HepG2 (cell line): Measurements from ENCODE around the gene STX1B. TPM values are rescaled to one million over a fixed set of nuclear protein-coding genes. Genes with fewer than 3 reads are reported as not detected.

Experiments
- ARID4A ChIP-seq: sonication (generic); formaldehyde crosslinking; IDR thresholded peaks from 2 replicates; pipeline ENCODE4 v1.5.0; 2020; ENCODE audit warnings: mild to moderate bottlenecking, missing genetic modification reagents, borderline replicate concordance
- BRD4 ChIP-seq: sonication (generic); formaldehyde crosslinking; IDR thresholded peaks from 2 replicates; pipeline ENCODE4 v1.4.0; 2020; ENCODE audit warnings: missing genetic modification reagents
- FIP1L1 ChIP-seq: fragments of 200-400 bp; formaldehyde crosslinking; IDR thresholded peaks from 2 replicates; pipeline ENCODE4 v1.6.1; 2018; ENCODE audit warnings: low read depth, mild to moderate bottlenecking, low read length, moderate library complexity, borderline replicate concordance; ENCODE audit not compliant: insufficient read depth
- MAFF ChIP-seq: IDR thresholded peaks from 2 replicates; pipeline ENCODE4 v1.6.1; 2011; ENCODE audit warnings: low read depth, low read length, improper control_type of control experiment
- MXD4 ChIP-seq: IDR thresholded peaks from 2 replicates; pipeline ENCODE4 v1.6.1; 2016; ENCODE audit warnings: mild to moderate bottlenecking, missing biosample characterization, missing genetic modification reagents
- MYNN ChIP-seq: sonication (generic); formaldehyde crosslinking; IDR thresholded peaks from 2 replicates; pipeline ENCODE4 v1.4.0; 2020; ENCODE audit warnings: mild to moderate bottlenecking, low read depth, missing genetic modification reagents
- NFKB2 ChIP-seq: sonication (generic); formaldehyde crosslinking; IDR thresholded peaks from 2 replicates; pipeline ENCODE4 v1.4.0; 2020; ENCODE audit warnings: missing genetic modification reagents, borderline replicate concordance
- NR2F1 ChIP-seq, 2 experiments: fragments of 450-650 bp in 1 of 2; formaldehyde crosslinking in 1 of 2; IDR thresholded peaks; 2 replicates each; pipeline versions ENCODE4 v1.5.0 to v1.6.1; 2016 to 2020; ENCODE audit warnings: mild to moderate bottlenecking in 1 of 2, missing compliant biosample characterization in 1 of 2, missing genetic modification reagents in 1 of 2, moderate library complexity in 1 of 2
- PHB2 ChIP-seq: fragments of 450-650 bp; IDR thresholded peaks from 2 replicates; pipeline ENCODE4 v1.6.1; 2018; ENCODE audit not compliant: partially characterized antibody
- POGZ ChIP-seq: sonication (generic); formaldehyde crosslinking; IDR thresholded peaks from 2 replicates; pipeline ENCODE4 v1.4.0; 2020; ENCODE audit warnings: mild to moderate bottlenecking, missing genetic modification reagents
- REPIN1 ChIP-seq: sonication (generic); formaldehyde crosslinking; IDR thresholded peaks from 2 replicates; pipeline ENCODE4 v1.8.0; 2022; ENCODE audit warnings: missing genetic modification reagents, low read depth, mild to moderate bottlenecking, borderline replicate concordance
- SMYD3 ChIP-seq: sonication (generic); formaldehyde crosslinking; IDR thresholded peaks from 2 replicates; pipeline ENCODE4 v1.8.1; 2023; ENCODE audit warnings: mild to moderate bottlenecking, missing genetic modification reagents
- ZBTB34 ChIP-seq: sonication (generic); formaldehyde crosslinking; IDR thresholded peaks from 2 replicates; pipeline ENCODE4 v1.8.0; 2022; ENCODE audit warnings: mild to moderate bottlenecking, missing genetic modification reagents
- ZFX ChIP-seq: sonication (generic); formaldehyde crosslinking; IDR thresholded peaks from 2 replicates; pipeline ENCODE4 v1.4.0; 2020; ENCODE audit warnings: mild to moderate bottlenecking, low read depth, missing genetic modification reagents, moderate library complexity
- ZNF276 ChIP-seq: sonication (generic); formaldehyde crosslinking; IDR thresholded peaks from 2 replicates; pipeline ENCODE4 v1.4.0; 2020; ENCODE audit warnings: mild to moderate bottlenecking, low read depth, missing genetic modification reagents
- ZNF34 ChIP-seq: sonication (generic); formaldehyde crosslinking; IDR thresholded peaks from 2 replicates; pipeline ENCODE4 v1.4.0; 2020; ENCODE audit warnings: mild to moderate bottlenecking, missing genetic modification reagents, borderline replicate concordance
- ZNF460 ChIP-seq: sonication (generic); formaldehyde crosslinking; IDR thresholded peaks from 2 replicates; pipeline ENCODE4 v1.5.1; 2020; ENCODE audit warnings: missing genetic modification reagents, mild to moderate bottlenecking, borderline replicate concordance
- ZNF577 ChIP-seq: sonication (generic); formaldehyde crosslinking; IDR thresholded peaks from 2 replicates; pipeline ENCODE4 v1.4.0; 2020; ENCODE audit warnings: mild to moderate bottlenecking, low read depth, missing genetic modification reagents, borderline replicate concordance
- ZNF724P ChIP-seq: sonication (generic); formaldehyde crosslinking; IDR thresholded peaks from 2 replicates; pipeline ENCODE4 v1.8.0; 2022; ENCODE audit warnings: missing genetic modification reagents, borderline replicate concordance
- ZNF749 ChIP-seq: sonication (generic); formaldehyde crosslinking; IDR thresholded peaks from 2 replicates; pipeline ENCODE4 v1.8.0; 2022; ENCODE audit warnings: mild to moderate bottlenecking, missing genetic modification reagents, moderate library complexity, borderline replicate concordance
- ZSCAN21 ChIP-seq: sonication (generic); formaldehyde crosslinking; IDR thresholded peaks from 2 replicates; pipeline ENCODE4 v1.8.0; 2022; ENCODE audit warnings: mild to moderate bottlenecking, missing genetic modification reagents, moderate library complexity, borderline replicate concordance
- polyA plus RNA-seq, 8 experiments: library from polyadenylated mRNA; depleted of rRNA in 3 of 8; stranded (reverse) in 7 of 8; unstranded in 1 of 8; fragments of >200 nt; fragmentation: Illumina TruSeq in 4 of 8; extraction: Trizol in 4 of 8; gene quantifications; 2 replicates each; pipeline versions ENCODE4 v1.2.1 to v1.2.3, GENCODE V29; 2011 to 2016; ENCODE audit warnings: low read depth in 4 of 8, missing spikeins in 1 of 8, mixed read lengths in 1 of 8; ENCODE audit not compliant: insufficient read depth in 1 of 8
- total RNA-seq, 5 experiments: library from RNA; depleted of rRNA; stranded (reverse); fragments of >200 nt; fragmentation: Illumina TruSeq; extraction: Trizol; gene quantifications; 2 replicates each; pipeline ENCODE4 v1.2.3, GENCODE V29; 2016; ENCODE audit warnings: low read depth in 1 of 5

Gene STX1B
- total and polyA plus RNA-seq, 2 of the 13 experiments (the other 11 are each of a cell fraction or from before 2014, with no cell fraction given), result 2.1 to 3.0 TPM

GRCh38 chr16:30996985-30997724 lies 13.3 kb downstream of the STX1B start (continued):
- TF ChIP-seq ZNF276, result peak; percentile 84; the same call in 1 of the 2 replicates
- no peak for TF ChIP-seq ZNF749 (CRISPR knock-in tag)
- TF ChIP-seq MXD4 (CRISPR knock-in tag), result no peak
- TF ChIP-seq ZSCAN21 (CRISPR knock-in tag), result peak; percentile 81
- 0 out of 2 replicates have a peak, but pooled peaks have one; percentile 43 for TF ChIP-seq ZNF34
- peak; percentile 63; the same call in 1 of the 2 replicates for TF ChIP-seq ZBTB34 (CRISPR knock-in tag)
- no peak; a peak in 1 of 4 replicates for TF ChIP-seq NR2F1 (CRISPR knock-in tag; IDR thresholded peaks at IDR 0.05)
- peak; percentile 21; the same call in 1 of the 2 replicates for TF ChIP-seq BRD4 (CRISPR knock-in tag)
- peak; percentile 57 for TF ChIP-seq REPIN1 (CRISPR knock-in tag)
- 0 out of 2 replicates have a peak, but pooled peaks have one; percentile 55 for TF ChIP-seq SMYD3 (CRISPR knock-in tag)
- peak; percentile 79 for TF ChIP-seq ARID4A
- no peak for TF ChIP-seq MAFF
- 0 out of 2 replicates have a peak, but pooled peaks have one; percentile 43 for TF ChIP-seq FIP1L1
- peak; percentile 69; the same call in 1 of the 2 replicates for TF ChIP-seq MYNN
- TF ChIP-seq PHB2, result no peak
- peak; percentile 55; the same call in 1 of the 2 replicates for TF ChIP-seq NFKB2 (CRISPR knock-in tag)
- no peak for TF ChIP-seq ZNF577 (CRISPR knock-in tag)
- TF ChIP-seq ZNF460 (CRISPR knock-in tag), result peak; percentile 26; the same call in 1 of the 2 replicates
- peak; percentile 89 for TF ChIP-seq ZFX (CRISPR knock-in tag)
- peak; percentile 74; the same call in 1 of the 2 replicates for TF ChIP-seq POGZ (CRISPR knock-in tag)
- TF ChIP-seq ZNF724P (CRISPR knock-in tag), result 0 out of 2 replicates have a peak, but pooled peaks have one; percentile 5
